ENCODE results near the gene CCT7.

CCT7 gene

DNA sequence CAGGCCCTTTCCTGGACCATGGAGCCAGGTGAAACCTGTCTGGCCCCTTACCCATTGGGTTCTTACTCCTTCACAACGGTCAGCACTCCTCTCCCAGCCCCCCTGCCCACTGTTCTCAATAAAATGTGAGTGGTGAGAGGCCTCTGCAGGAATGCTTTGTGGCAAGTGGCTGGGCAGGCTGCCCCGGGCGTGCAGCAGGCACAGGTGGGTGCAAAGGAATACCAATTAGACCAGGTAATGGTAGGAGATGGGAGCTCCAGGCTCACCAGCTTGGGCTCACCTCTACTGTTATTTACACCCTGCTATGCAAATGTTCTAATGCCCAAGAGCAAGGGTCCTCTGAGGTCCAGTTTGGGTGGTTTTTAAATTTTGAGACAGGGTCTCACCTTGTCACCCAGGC lies 7.0 kb upstream of the CCT7 start:
- DNase-seq (ENCODE audit: low read depth) = no peak

DNA sequence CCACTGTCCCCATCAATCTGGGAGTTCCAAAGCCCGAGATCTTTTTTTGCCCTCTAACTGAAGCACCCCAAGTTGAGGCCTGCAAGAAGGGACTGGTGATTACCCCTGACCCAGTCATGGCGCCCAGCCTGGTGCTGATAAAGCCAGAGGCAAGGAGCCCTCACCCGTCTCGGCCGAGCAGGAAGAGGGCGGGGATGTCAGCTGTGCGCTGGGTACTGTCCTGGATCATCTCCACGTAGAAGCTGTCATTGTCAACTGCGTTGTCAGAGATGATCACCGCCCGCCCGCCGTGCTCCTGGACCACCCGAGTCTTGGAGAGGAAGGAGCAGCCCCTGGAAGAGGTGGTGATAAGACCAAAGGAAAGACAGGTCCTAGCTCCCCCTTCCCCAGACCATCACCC lies 5.5 kb upstream of the CCT7 start:
- no peak for DNase-seq (ENCODE audit: low read depth)

DNA sequence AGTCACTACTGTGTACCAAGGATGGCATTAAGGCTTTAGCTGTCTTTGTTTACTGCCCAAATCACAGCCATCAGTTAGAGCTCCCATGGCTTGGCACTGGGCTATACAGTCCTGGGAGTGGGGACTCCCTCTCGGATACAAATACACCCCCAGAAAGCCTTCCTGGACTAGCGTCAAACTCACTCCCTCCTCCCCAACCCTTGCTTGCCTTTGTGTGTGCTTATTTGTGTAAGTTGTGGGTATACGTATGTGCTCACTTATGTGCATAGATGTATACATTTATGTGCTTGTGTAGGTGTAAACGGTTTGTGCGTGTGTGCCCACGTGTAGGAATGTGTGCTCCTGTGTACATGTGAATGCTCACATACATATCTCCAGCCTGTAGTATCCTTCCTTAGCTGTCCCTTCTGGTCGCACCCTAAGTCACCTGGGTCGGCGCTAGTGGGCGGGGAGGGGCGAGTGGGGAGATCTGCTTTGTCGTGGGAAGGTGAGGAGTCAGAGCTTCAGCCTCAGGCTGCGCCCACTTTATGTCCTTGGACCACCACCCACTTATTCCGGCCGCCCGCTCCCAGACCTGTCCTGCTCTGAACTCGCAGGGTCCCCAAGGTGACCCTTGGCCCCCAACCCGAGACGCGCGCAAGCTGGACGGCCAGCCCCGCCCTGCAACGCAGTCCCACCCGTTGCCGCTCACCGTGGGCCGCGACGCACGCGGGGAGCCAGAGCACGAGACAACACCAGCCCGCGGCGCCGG lies 1.5 kb upstream of the CCT7 start:
- DNase-seq (ENCODE audit: low read depth) = no peak

DNA sequence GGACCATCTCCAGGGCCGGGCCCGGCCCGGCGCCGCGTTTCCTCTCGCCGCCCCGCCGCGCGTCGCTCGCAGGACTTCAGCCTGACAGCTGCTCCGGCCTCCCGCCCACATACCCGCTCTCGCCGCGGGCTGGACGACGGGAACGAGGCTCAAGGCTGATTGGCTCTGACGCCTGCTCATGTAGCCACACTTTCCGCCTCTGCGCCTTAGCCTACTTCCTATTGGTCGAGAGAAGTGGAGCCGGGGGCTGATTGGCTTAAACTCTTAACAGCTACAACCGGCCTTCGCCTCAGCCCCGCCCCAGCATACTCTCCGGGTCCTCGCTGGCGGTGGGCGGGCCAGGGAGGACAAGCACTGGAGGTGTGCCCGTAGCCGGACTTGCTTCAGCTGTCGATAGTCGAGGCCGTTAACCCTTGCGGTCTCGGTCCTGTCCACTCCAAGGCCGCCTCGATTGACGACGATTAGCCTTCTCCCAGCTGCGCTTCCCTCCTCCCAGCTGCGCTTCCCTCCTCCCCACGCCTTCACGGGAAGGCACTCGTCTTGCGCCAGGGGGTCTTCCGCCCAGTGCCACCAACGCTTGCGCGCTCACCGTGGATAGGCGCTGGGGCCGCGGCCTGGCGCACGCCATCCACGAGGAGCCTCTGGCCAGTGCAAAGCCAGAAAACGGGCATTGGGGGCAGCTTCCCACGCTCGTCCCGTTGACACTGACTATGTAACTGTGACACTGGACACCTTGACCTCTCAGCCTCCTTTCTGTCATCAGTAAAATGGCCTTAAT lies 765 bp upstream of the CCT7 start, which contains the start of gene PRADC1:
Gene PRADC1, minus strand, starts transcription at position 86 of the 778 bp plus-strand sequence. Its CDS starts 79 bp downstream, at position 7.
- peak; percentile 88 for DNase-seq (ENCODE audit: low read depth)

DNA sequence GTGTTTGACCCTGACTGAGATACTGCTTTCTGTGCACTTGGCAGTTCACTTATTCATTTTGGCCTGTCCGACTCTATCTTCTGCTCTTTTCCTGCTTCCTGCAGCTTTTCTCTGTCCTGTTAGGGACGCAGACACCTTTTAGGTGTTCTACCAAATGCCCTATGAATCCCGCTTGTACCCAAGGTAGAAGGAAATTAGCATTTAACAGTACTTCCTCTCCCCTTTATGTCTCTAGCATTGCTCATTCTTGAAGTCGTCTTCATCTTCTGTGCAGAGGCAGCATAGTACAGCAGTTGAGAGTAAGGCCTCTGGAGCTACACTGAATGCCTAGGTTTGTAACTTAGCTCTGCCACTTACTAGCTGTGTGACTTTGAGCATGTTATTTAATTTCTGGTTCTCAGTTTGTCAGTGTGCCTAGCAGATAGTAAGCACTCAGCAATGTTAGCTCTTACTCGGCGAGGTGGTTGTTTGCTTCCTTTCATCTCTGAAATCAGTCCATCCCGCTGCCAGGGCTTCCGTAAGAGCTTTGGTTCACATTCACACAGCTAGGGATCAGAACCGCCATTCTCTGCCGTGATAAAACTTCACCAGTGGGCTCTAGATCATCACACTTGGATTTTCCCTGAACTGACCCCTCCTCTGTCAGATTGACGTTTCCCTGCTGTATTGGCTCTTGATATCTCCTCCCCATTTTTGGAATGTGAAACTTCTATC lies 1.4 kb downstream of the CCT7 start:
- DNase-seq (ENCODE audit: low read depth) = no peak

DNA sequence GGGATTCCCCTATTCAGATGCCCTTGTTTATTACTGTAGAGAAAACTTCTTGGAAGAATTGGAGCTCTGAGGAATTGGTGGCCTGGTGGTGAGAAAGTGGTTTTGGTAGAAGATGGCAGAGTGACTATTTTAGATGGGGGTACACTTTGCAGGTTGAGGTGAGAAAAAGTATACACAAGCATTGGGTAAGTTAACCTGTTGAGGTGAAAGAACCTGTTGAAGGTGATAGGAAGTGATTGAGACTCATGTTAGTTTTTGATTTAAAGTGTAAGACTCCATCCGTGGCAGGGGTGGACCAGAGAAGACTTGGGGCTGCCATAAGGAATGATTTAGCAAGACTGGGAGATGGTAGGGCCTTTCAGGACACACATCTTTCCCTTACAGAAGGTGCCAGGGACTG lies 3.1 kb downstream of the CCT7 start:
- DNase-seq (ENCODE audit: low read depth) = no peak

DNA sequence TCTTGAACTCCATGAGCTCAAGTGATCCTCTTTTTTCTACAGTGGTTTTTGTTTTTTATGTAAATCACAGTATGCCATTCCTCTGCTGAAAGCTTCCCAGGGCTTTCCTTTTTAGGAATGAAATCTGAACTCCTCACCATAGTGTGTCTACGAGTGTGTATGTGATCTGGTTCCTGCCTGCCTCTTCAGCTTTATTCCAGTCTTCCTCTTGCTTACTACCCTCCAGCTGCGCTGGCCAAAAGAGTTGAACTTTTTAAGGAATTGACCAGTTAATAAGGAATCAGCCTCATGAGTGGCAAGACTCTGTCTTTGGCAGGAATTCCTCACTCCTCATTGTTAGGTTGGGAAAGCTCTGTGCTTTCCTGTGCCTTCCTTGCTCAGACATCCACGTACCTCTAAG lies 4.0 kb downstream of the CCT7 start:
- DNase-seq (ENCODE audit: low read depth) = no peak

DNA sequence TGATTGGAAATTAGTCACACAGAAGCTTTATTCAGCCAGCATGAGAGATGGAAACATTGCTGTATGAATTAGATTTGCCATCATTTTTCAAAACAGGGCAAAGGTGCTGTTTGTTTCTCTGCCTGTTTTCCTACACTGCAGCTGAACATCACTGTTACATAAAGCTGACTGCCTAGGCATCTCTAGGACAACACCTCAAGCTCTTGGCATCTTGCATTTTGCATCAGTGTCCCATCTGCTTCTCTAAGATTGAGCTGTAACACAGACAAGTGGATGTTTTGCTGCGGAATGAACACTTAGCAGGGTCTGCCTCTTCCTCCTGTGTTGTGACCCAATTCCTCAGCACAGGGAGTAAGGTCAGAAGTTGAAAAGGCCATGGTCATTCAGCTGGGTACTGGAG lies 4.9 kb downstream of the CCT7 start:
- DNase-seq (ENCODE audit: low read depth) = no peak

DNA sequence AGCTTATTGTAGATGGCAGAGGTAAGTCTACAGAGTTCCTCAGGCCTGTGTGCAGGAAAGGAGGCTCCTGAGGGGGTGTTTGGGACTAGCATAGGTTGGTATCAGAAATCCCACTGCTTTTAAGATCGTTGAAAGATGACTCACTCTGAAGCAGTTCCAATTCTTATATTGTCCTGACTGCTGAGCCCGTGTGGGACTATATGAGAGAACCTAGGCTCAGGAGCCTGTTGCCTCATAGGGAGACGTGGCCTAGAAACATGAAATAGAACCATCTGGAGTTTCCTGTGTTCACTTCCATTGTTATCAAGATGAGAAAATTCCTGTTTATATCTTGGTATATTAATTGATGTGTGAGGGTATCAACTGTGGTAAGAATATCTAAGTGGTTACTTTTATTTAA lies 5.7 kb downstream of the CCT7 start:
- no peak for DNase-seq (ENCODE audit: low read depth)

DNA sequence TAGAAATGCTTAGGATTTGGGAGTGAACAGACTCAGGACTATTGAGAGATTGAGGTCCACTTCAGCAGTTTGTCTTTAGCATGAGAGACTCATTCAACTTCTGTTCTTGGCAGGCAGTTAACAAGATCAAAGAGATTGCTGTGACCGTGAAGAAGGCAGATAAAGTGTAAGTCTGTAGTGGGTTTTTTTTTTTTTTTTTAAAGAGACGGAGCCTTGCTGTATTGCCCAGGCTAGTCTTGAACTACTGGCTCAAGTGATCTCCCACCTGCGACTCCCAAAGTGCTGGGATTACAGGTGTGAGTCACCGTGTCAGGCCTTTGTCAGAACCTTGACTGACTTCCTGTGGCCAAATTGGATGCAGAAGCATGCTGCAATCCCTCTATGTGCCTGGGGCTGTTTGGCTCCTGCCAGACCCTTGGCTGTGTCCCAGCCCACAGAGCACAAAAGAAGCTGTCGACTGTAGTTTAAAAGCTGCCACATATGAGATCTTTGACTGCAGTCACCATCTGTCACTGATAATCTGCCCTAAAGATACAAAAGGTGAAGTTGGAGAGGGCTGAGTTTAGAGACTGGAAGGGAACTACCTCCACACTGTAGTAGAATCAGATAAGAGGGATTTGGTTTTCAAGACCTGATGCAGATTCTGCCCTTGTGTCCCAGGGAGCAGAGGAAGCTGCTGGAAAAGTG lies 9.9 kb downstream of the CCT7 start:
- DNase-seq (ENCODE audit: low read depth) = no peak

DNA sequence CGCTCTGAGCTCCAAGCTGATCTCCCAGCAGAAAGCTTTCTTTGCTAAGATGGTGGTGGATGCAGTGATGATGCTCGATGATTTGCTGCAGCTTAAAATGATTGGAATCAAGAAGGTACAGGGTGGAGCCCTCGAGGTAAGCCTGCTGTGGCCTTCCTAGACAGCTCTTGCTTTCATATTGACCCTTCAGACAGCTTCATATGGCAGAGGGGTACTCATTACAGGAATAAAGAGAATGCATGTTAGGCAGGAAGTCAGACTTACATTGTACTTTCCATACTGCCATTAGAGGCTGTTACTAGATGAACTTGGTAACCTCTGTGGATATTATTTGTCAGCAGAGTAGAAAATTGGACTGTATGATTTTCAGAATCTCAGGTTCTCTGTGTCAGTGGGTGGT lies 10.5 kb downstream of the CCT7 start:
- DNase-seq (ENCODE audit: low read depth) = no peak

DNA sequence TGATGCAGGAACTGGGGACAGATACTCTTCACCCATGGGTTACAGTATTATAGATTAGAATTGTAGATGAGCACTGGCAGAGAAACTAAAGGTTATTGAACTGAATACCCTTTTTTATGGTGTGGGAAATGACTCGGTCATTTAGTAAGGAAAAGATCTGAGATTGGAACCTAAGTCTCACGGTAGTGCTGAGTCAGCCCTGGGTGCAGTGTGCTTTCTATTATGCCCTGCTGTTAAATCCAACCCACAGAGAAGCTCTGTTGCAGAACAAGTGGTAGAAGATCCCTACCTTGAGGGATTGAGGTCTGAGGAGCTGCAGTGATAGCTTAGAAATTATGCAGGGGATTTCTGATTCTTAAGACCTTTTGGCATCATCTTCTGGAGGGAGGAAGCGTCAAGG lies 12.7 kb downstream of the CCT7 start:
- DNase-seq (ENCODE audit: low read depth) = no peak

DNA sequence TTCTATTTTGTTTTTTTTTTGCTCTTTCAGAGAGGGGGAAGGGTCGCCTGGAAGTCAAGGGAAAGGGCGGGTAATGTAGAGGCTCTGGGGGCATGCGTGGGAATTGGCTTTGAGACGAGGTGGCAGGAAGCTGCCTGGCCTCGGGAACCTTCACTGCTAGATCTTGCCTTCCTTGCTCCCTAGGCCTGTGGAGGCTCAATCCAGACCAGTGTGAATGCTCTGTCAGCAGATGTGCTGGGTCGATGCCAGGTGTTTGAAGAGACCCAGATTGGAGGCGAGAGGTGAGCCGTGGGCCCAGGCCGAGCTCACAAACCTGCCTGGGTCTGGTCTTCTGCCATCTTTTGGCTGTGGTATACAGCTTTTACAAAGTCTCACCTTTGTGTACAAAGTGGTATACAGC lies 15.5 kb downstream of the CCT7 start:
- DNase-seq (ENCODE audit: low read depth) = no peak

DNA sequence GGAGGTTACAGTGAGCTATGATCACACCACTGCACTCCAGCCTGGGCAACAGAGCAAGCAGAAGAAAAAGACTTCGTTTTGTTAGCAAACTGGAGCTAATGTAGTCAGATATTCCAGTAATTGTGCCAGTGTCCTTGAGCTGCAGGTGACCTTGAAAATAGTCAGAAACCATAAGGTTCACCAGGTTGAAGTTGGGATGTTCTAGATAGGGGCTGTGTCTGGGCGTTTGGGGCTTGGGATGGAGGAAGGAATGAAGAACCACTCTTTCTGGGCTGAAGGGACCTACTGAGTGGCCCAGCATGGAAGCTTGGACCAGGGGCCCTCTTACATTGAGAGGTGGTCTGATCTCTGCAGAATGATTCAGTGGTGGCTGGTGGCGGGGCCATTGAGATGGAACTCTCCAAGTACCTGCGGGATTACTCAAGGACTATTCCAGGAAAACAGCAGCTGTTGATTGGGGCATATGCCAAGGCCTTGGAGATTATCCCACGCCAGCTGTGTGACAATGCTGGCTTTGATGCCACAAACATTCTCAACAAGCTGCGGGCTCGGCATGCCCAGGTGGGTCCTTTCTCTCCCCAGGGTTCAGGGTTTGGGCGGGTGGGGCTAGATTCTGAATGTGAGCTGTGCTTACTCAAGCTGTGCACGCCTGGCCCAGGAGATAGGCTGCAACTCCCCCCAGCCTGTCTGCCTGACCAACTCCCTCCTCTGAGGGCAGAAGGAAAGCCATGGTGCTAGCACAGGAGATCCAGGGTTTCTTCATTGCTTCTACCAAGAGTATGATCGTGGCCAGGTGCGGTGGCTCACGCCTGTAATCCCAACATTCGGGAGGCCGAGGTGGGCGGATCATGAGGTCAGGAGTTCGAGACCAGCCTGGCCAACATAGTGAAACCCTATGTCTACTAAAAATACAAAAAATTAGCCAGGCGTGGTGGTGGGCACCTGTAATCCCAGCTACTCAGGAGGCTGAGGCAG lies 17.1 kb downstream of the CCT7 start:
- no peak for DNase-seq (ENCODE audit: low read depth)

DNA sequence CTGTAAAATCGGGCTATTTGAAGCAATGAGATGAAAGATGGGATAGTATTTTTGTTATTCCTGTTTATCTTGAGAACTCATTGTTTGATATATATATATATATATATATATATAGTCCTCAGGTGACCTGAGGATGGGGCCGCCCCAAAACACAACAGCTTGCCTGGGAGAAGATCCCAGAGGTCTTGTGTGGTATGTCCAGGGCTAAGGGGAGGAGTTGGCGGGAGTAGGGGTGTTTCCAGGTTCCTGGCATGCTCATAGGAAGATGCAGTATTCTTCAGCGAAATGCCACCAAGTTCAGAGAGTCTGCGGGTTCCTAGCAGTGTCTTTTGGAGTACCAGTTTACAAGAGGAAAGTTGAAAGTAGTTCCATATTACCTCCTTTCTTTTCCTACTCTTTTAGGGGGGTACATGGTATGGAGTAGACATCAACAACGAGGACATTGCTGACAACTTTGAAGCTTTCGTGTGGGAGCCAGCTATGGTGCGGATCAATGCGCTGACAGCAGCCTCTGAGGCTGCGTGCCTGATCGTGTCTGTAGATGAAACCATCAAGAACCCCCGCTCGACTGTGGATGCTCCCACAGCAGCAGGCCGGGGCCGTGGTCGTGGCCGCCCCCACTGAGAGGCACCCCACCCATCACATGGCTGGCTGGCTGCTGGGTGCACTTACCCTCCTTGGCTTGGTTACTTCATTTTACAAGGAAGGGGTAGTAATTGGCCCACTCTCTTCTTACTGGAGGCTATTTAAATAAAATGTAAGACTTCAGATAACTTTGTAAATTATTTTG lies 18.3 kb downstream of the CCT7 start:
- DNase-seq (ENCODE audit: low read depth) = no peak

DNA sequence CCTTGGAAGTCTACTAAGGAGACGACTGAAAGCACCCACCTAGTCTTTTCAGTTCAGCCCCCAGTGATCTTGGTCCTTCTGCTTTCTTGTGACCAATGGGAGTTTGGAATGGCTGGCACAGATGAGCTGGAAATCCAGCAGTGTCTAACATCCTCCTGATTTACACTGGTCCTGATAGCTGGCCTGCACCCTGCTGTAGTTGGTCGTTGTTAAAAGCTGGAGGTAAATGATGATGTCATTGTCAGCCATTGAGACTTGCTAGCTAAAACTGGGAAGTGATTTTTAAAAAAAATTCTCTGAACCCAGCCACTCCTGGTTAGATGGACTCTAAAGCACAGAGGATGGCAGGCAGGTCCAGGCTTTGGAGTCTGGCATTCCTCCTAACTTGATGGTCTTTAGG lies 19.3 kb downstream of the CCT7 start:
- no peak for DNase-seq (ENCODE audit: low read depth)

DNA sequence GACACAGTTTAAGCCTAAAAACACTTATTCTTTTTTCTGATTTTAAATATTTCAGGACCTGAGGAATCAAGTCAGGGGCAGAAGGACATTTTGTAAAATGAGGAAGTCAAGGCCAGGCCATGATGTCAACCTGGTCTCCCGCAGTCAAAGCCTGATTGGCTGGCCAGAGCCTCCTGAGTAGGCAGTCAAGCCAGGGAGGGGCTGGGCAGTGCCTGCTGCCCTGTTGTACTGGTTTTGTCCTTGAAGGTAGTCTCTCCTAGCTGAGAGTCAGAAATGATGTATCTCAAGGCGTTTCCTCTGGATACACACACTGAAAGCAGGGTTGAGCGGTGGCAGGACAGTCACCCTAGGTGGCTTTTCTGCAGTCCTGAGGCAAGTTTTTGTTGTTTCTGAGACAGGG lies 19.8 kb downstream of the CCT7 start:
- no peak for DNase-seq (ENCODE audit: low read depth)

DNA sequence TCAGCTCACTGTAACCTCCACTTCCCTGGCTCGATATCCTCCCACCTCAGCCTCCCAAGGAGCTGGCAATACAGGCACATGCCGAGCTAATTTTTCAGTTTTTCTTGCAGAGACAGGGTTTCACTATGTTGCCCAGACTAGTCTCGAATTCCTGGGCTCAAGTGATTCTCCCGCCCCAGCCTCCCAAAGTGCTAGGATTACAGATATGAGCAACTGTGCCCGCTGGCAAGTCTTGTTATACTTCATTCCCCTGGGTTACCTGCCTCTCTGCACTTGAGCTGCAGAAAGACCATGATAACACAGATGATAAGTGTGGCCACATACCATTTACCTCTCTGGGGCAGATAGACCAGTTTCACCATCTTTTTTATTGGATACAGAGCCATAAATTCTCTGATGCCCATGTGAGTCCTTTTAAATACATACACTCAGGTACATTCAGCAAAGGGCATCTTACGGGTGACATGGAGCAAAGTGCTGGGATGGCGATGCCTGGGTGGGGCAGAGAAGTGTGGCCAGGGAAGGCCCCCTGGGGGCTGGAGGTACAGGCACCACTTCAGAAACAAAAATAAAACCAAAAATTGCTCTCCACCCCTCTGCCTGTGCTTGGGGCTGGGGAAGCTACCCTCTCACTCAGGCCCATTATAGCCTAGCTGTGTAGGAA lies 20.4 kb downstream of the CCT7 start:
- no peak for DNase-seq (ENCODE audit: low read depth)

DNA sequence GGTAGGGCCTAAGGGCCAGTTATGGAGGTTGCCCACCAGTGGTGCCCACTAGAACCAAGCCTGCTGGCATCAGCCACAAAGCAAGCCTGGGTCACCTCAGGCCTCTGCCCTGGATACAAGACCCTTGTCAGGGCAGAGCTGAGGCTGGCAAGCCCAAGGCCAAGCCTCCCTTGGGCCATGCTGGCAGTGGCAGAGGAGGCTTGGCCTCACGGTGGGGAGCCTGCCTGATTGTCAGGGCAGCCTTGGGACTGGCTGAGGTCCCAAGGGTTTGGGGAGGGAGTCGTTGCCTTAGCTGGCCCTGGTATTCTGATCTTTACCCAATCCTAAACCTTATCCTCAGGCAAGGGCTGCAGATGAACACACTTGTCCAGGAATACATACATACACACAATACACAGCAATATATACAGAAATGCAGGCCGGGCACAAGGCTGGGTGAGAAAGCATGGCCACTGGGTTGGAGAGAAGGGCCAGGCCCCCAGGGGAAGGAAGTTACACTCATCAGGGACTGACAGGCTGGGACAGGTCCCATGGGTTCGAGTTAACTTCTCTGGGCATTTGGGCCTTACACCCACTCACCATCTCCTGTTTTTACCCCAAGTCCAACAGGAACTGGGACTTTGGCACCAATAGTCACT lies 21.0 kb downstream of the CCT7 start:
- DNase-seq (ENCODE audit: low read depth) = no peak

All from activated T-cell treated with anti-CD3 and anti-CD28 coated beads for 1 hour (primary cell).